SK-N-MC (cell line): ENCODE measurements around the gene GRIK4.

Experiments used
- DNase-seq: peaks from one replicate; pipeline ENCODE4 v3.0.0-alpha.2; 2011; ENCODE audit warnings: low read depth, low spot score
- H3K27ac ChIP-seq: fragments of 200-600 bp; sonication (generic); 2 replicates; pipeline ENCODE4 v1.5.1; 2016; ENCODE audit warnings: mixed run types
- H3K36me3 ChIP-seq: fragments of 200-600 bp; sonication (generic); 2 replicates; pipeline ENCODE4 v1.6.1; 2017; ENCODE audit warnings: antibody characterized with exemption, low read length, mixed read lengths; ENCODE audit not compliant: insufficient read depth
- H3K4me3 ChIP-seq: fragments of 200-600 bp; sonication (generic); 2 replicates; pipeline ENCODE4 v1.5.1; 2016
- H3K9ac ChIP-seq: fragments of 200-600 bp; sonication (generic); 2 replicates; pipeline ENCODE4 v1.8.0; 2017; ENCODE audit warnings: mixed run types, mixed read lengths; ENCODE audit not compliant: insufficient read length
- H3K9me3 ChIP-seq: fragments of 200-600 bp; sonication (generic); 2 replicates; pipeline ENCODE4 v1.6.1; 2017; ENCODE audit warnings: low read depth, mild to moderate bottlenecking, antibody characterized with exemption, low read length, moderate library complexity, mixed read lengths
- EZH2 ChIP-seq: fragments of 200-600 bp; sonication (generic); IDR thresholded peaks from one replicate; pipeline ENCODE4 v1.6.1; 2017; ENCODE audit warnings: antibody characterized with exemption
- FOXP2 ChIP-seq: optimal IDR thresholded peaks from 2 replicates; pipeline ENCODE3; 2011; ENCODE audit warnings: mild to moderate bottlenecking, moderate library complexity; ENCODE audit not compliant: insufficient read depth; ENCODE audit errors: extremely low read length, control extremely low read depth
- POLR2AphosphoS5 ChIP-seq: IDR thresholded peaks from 2 replicates; pipeline ENCODE4 v1.6.1; 2012; ENCODE audit warnings: mild to moderate bottlenecking, low read depth, low read length, borderline replicate concordance

Gene GRIK4

DNA sequence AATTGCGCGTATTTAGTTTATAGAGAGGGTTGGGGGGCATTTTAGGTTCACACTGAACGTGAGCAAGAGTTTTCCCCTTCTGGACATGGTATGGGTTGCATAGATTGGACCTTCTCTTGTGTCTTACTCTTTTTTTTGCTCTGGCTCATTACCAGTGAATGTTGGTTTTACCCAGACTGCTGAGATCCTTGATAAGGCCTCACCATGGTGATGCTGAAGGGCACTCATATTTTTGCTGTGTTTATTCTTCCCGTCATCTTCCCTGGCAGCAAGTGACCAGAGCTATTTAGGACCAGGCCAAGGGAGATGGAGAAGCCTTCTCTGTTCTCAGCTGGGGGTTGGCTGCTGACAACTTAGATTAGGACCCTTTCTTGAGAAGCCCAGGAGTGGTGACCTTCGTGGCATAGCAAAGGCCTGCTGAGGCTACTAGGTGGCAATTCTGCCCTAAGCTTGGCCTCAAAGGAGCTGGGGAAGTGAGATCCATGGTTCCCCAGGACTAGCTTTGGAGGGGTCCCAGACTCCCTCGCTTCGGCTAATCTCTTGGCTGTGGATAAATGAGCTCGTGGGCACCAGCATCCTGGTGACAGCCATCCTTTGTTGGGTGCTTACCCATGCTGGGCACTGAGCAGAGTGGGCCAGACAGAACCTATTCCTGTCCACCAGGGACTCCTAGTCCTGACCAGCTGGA, 47.3 kb downstream of the GRIK4 start:
- no peak for TF ChIP-seq POLR2AphosphoS5
- TF ChIP-seq FOXP2: no peak
- no peak for TF ChIP-seq EZH2

DNA sequence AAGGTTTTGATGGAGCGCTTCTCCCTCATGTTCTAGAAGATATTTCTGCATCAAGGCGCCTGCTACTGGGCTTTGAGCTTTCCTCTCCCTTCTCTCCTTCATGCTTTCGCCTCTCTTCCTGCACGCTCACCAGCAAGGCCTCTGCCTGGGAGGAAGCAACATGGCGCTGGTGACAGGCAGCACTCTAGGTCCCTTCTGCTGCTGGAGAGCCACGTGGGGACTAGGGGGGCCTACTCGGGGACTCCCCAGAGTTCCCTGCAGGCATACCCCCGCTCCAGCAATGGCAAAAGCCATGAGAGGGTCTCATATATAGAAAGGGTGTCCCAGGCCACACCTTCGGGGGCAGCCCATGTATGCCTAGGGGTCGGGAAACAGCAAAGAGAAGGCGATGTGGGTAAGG, 49.7 kb downstream of the GRIK4 start:
- H3K9me3 ChIP-seq: no peaks in the 10 kb centered on the region
- H3K4me3 ChIP-seq: no peak overlapping the region
- DNase-seq: no peak
- no peak for TF ChIP-seq EZH2
- TF ChIP-seq POLR2AphosphoS5: no peak
- TF ChIP-seq FOXP2: no peak
- H3K36me3 ChIP-seq: no peaks in the 10 kb centered on the region
- H3K27ac ChIP-seq: no peak overlapping the region
- H3K9ac ChIP-seq: no peak overlapping the region

More for the DNA sequence above, 47.3 kb downstream of the GRIK4 start:
- no peak overlapping the region for H3K4me3 ChIP-seq
- no peaks in the 10 kb centered on the region for H3K36me3 ChIP-seq
- no peaks in the 10 kb centered on the region for H3K9me3 ChIP-seq
- no peak overlapping the region for H3K9ac ChIP-seq
- no peak overlapping the region for H3K27ac ChIP-seq
- no peak for DNase-seq

DNA sequence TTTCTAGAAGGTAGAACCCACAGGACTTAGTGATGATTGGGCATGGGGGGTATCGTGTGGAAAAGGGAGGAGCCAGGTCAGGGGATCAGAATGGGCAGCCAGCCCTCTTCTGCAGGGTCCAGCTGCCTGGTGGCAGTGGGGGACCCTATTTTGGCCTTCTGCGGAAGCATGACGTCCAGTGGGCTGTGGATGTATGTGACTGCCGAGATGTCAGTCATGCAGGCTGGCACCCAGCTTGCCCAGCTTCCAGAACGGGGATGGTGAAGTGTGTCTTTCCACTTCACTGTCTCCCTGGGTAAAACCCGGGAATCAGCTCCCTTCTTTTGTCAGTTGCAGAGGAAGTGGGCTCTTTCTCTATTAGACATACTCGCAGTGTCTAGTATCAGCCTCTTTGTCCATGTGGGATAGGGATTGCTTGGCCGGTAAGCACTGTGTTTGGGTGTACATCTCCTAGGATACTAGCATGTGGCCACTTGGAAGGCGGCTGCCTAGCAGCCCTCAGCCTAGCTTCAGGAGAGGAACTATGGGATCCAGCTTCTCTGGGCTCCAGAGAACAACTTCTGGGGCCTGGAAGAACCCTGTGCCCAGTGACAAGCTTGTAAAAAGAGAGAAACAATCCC, 51.4 kb downstream of the GRIK4 start:
- Histone ChIP-seq H3K9ac (no peak overlapping the region), H3K9me3 (no peaks in the 10 kb centered on the region), H3K4me3 (no peak overlapping the region), H3K27ac (no peak overlapping the region), H3K36me3 (no peaks in the 10 kb centered on the region)
- TF ChIP-seq POLR2AphosphoS5 (no peak), FOXP2 (no peak), EZH2 (no peak)
- no peak for DNase-seq

DNA sequence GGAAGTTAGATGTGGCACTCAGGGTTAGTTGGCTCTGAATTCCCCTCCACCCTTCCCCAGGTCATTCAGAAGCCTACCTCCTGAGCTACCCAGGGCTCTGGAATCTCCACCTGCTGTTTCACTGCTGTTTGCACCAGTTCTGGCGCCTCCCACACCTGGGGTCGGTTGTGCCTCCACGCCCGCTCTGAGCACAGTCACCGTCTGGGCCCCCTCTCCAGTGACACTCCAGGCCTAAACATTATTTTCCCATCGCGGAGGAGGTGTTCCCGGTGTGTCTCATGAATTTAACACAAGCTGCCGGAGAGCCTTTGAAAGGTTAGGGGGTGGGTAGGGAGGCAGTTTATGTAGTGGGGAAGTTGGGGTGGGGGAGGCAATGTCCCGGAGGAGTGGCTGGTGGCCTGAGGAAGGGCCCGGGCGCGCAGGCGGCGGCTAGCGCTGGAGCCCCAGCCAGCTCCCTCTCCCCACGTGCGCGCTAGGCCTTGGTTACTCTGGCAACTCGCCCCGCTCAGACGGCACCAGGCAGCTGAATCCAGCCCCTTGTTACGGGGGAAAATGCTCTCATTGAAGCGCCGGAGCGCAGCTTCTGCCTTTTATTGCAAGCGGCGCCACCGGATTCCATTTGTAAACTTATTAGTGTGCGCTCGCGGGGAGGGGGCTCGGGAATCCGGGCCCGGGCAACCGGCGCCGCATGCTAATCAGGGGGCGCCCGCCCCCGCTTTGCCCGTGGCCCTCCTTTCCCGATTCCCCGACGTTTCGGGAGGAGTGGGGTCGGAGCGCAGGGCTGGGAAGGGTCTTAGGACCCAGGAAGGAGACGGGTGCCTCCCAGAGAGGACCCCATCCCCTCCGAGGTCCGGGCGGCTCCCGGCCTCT, 52.4 kb downstream of the GRIK4 start:
- TF ChIP-seq EZH2 (no peak), FOXP2 (no peak), POLR2AphosphoS5 (no peak)
- Histone ChIP-seq H3K36me3 (no peaks in the 10 kb centered on the region), H3K9me3 (no peaks in the 10 kb centered on the region), H3K4me3 (no peak overlapping the region), H3K9ac (no peak overlapping the region), H3K27ac (no peak overlapping the region)
- no peak for DNase-seq

DNA sequence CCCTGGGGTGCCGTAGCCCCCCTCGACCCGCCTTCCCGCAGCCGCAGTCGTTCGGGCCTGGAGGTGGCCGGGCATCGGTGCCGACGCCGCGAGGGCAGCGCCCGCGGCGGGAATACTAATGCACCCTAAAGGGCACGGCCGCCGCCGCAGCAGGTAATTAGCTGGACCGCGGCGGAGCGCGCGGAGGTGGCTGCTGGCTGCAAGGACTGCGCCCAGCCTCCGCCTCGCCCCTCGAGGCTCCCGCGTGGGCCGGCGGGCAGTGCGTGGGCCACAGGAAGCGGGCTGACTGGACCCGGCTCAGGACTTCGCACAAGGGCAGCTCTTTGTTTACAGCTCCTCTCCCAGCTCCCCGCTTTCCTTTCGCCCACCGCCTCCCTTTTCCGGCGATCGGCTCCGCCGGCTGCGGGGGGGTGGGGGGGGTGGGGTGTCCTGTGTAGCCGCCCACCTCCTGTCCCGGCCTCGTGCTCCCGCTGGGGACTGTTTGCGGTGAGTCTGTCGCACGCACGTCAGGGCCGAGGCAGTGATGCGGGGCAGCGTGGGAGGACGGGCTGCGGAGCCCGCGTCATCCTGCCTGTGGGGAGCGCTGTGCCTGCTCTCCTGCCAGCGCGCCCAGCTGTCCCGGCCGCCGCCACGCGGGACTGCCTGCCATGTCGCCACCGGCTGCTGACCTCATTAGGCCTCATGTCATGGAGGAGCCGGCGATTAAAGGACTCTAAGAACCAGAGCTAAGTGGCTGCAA, 53.2 kb downstream of the GRIK4 start:
- Histone ChIP-seq H3K4me3 (no peak overlapping the region), H3K9ac (no peak overlapping the region), H3K27ac (no peak overlapping the region), H3K36me3 (no peaks in the 10 kb centered on the region), H3K9me3 (no peaks in the 10 kb centered on the region)
- no peak for DNase-seq
- TF ChIP-seq POLR2AphosphoS5: no peak
- no peak for TF ChIP-seq EZH2
- no peak for TF ChIP-seq FOXP2

GRCh38 chr11:120565466-120566155, 54.1 kb downstream of the GRIK4 start:
- H3K4me3 ChIP-seq: no peak overlapping the region
- no peaks in the 10 kb centered on the region for H3K36me3 ChIP-seq
- no peak for DNase-seq
- no peaks in the 10 kb centered on the region for H3K9me3 ChIP-seq
- no peak overlapping the region for H3K27ac ChIP-seq
- no peak overlapping the region for H3K9ac ChIP-seq
- TF ChIP-seq EZH2: no peak

DNA sequence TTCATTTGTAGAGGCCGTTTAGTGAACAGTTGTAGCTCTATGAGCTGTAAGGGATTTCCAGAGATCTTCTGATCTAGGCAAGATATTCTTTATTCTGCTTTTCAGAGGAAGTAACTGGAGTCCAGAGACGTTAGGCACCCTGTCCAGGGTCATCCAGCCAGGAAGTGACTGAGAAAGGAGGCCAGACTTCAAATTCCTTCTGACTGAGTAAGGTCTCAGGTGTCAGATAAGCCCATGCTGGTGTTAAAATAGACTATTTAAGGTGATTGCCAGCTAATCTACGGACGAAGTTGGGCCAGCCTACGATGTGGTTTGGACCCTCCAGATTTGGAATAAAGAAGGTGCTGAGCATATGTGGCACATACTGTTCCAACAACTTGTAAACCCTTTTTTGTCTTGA, 54.6 kb downstream of the GRIK4 start:
- Histone ChIP-seq H3K9me3 (no peaks in the 10 kb centered on the region), H3K9ac (no peak overlapping the region), H3K4me3 (no peak overlapping the region), H3K27ac (no peak overlapping the region), H3K36me3 (no peaks in the 10 kb centered on the region)
- TF ChIP-seq EZH2 (no peak), POLR2AphosphoS5 (no peak), FOXP2 (no peak)
- no peak for DNase-seq
